HL-60 (cell line): Measurements from ENCODE around the gene FNIP2.

Source experiments
- DNase-seq, 2 experiments: peaks; one replicate each; pipeline ENCODE4 v3.0.0-alpha.2; 2010 to 2020; ENCODE audit warnings: low read depth in 1 of 2, low spot score in 1 of 2
- H3K27ac ChIP-seq: fragments of 250-450 bp; sonication (Bioruptor Pico); replicated peaks from 2 replicates; pipeline ENCODE4 v1.5.1; 2020; ENCODE audit warnings: mild to moderate bottlenecking, moderate library complexity
- H3K27me3 ChIP-seq: fragments of 250-450 bp; sonication (Bioruptor Pico); 2 replicates; pipeline ENCODE4 v1.5.1; 2021; ENCODE audit warnings: mild to moderate bottlenecking, moderate library complexity; ENCODE audit not compliant: insufficient read depth, poor library complexity, severe bottlenecking
- H3K4me3 ChIP-seq: replicated peaks from 2 replicates; pipeline ENCODE4 v1.5.1; 2011; ENCODE audit warnings: mild to moderate bottlenecking, control low read depth, low read length; ENCODE audit not compliant: insufficient read depth
- CTCF ChIP-seq: IDR thresholded peaks from one replicate; pipeline ENCODE4 v1.5.1; 2011; ENCODE audit warnings: low read length, control low read depth, inconsistent platforms; ENCODE audit not compliant: insufficient read depth
- GABPA ChIP-seq: IDR thresholded peaks from 2 replicates; pipeline ENCODE4 v1.6.1; 2012; ENCODE audit warnings: low read depth
- POLR2AphosphoS5 ChIP-seq: IDR thresholded peaks from 2 replicates; pipeline ENCODE4 v1.6.1; 2012; ENCODE audit warnings: low read depth
- REST ChIP-seq: IDR thresholded peaks from 2 replicates; pipeline ENCODE4 v1.6.1; 2012; ENCODE audit warnings: low read depth; ENCODE audit not compliant: insufficient replicate concordance
- SPI1 ChIP-seq: IDR thresholded peaks from 2 replicates; pipeline ENCODE4 v1.6.1; 2012; ENCODE audit warnings: low read depth, mild to moderate bottlenecking, borderline replicate concordance

FNIP2 gene

GRCh38 chr4:158799856-158800255 lies 31.0 kb downstream of the FNIP2 start:
- DNase-seq, result no peak
- TF ChIP-seq GABPA (no peak), REST (no peak), SPI1 (no peak), POLR2AphosphoS5 (no peak), CTCF (no peak)
- Histone ChIP-seq H3K27me3 (no peaks in the 10 kb centered on the region), H3K27ac (no peak overlapping the region), H3K4me3 (no peak overlapping the region)

- DNase-seq, result no peak
- TF ChIP-seq CTCF, result no peak
Measured at GRCh38 chr4:158801066-158801465, 32.2 kb downstream of the FNIP2 start.

DNA sequence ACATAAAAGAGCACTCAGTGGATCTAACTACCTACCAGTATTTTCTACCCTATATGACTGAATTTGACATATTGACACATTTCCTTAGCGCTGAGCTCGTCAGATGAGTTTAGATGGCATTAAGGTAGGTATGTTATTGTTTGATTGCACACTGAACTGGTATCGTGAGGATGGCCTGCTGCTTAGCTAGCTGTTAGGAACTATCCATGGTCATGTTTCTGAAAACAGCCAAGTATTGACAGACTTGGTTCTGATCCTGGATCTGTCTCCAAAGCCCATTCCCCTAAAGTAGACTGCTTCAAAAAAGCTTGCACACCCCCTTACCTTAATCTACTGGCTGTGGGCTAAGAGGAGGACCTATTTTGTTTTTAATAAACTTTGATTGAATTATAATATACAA lies 32.9 kb downstream of the FNIP2 start:
- no peak for DNase-seq
- H3K27ac ChIP-seq, result no peak overlapping the region
- no peak for TF ChIP-seq GABPA
- no peak for TF ChIP-seq REST
- no peak for TF ChIP-seq POLR2AphosphoS5
- TF ChIP-seq CTCF, result no peak
- TF ChIP-seq SPI1, result no peak
- H3K4me3 ChIP-seq, result no peak overlapping the region
- no peaks in the 10 kb centered on the region for H3K27me3 ChIP-seq

More at GRCh38 chr4:158801066-158801465, 32.2 kb downstream of the FNIP2 start:
- H3K27me3 ChIP-seq, result no peaks in the 10 kb centered on the region
- no peak overlapping the region for H3K27ac ChIP-seq
- H3K4me3 ChIP-seq, result no peak overlapping the region

- TF ChIP-seq GABPA, result no peak
- TF ChIP-seq SPI1, result no peak
- no peaks in the 10 kb centered on the region for H3K27me3 ChIP-seq
- no peak for DNase-seq
- no peak overlapping the region for H3K4me3 ChIP-seq
- H3K27ac ChIP-seq, result no peak overlapping the region
Measured at GRCh38 chr4:158802914-158803313, 34.1 kb downstream of the FNIP2 start.
